Stimulated activated CD8-positive, alpha-beta memory T cell treated with anti-CD3 and anti-CD28 coated beads, Interleukin-4, amount 100 ng/mL, for 1 hour (primary cell): ENCODE data around the gene CYB5R2.

ENCODE experiments used
- DNase-seq, 2 donors: peaks; one replicate each; pipeline ENCODE4 v3.0.0-alpha.2; 2020; ENCODE audit warnings: low read depth in 2 of 2, low spot score in 1 of 2

CYB5R2 gene

DNA sequence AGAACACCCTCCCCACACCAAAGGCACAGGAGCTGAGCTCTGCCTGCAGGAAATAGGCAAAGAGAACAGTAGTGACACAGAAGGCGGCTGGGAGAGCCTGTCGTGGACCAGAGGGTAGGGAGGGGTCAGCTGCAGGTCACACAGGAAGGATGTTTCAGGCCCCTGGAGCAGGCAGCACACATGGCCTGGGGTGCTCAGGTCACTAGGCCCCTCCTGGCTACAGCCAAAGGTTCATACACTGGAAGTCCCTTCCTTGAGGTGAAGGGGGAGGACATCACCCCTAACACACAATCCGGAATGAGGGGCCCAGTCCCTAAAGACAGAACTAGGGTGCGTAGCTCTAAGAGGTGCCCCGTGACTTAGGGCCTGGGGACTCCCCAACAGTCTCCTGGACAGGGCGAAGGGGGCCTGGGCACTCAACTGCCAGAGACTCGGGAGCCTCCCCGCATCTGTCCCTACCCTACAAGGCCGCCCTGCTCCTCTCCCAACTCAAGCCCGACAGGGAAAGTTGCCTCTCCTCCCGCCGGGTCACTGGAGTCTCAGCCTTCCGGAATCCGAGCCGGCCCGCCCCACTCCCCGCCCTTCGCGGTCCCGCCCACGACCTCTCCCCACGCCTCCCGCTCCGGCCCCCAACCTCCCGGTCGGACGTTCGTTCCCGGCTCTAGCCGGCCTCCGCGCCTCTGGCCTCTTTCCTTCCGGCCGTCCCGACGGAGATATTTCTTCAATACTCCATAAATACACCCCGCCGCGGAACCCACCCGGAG, at the start of gene CYB5R2:
TSS of gene CYB5R2 (minus strand) at position 541 of the 764 bp plus-strand sequence. CDS start 675 bp downstream, outside the sequence.
- DNase-seq: no peak

DNA sequence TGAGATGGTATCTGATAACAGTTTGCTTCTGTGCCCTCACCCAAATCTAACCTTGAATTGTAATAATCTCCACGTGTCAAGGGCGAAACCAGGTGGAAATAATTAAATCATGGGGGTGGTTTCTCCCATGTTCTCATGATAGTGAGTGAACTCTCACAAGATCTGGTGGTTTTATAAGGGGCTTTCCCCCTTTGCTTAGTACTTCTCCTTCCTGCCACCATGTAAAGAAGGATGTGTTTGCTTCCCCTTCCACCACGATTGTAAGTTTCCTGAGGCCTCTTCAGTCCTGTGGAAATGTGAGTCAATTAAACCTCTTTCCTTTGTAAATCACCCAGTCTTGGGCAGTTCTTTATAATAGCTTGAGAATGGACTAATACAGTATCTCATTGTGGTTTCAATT, 41.5 kb upstream of the CYB5R2 start:
- no peak for DNase-seq

DNA sequence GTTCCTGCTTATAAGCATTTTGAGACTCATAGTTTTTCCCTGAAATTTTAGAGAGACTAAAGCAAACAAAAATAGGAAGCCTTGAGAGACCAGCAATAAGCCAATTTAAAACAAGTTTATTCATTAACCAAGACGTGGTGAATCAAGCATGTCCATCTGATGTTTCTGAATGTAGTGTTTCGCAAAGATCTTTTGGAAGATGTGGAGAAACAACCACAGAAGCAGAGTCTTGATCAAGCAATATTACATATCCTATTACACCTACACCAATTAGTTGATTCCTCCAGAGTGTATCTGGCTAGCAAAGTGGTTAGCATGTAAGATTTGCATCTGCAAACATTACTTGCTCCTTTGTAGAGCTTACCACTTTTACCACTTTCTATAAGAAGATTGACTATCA, 33.1 kb upstream of the CYB5R2 start, which contains the start of gene OVCH2:
TSS of gene OVCH2 (minus strand) at position 101 of the 400 bp plus-strand sequence. CDS start at position 18, 83 bp downstream.
- DNase-seq: no peak

DNA sequence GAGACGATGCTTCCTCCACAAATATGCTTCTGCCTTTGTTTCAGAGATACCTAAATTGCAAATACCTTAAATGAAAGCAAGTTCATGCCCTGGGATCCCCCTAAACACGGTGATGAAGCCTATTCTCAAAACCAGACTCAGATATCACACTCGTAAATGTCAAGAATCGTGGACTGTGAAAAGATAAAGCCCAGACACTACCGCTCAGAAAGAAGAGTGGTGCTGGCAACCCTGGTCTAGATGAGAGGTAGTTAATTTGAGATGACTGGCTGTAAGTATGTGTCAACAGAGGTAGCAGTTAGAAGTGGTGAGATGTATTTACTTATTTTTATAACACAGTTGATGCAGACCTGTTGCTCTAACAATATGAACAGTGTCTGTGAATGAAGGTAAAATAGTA, 30.4 kb upstream of the CYB5R2 start:
- DNase-seq: no peak

DNA sequence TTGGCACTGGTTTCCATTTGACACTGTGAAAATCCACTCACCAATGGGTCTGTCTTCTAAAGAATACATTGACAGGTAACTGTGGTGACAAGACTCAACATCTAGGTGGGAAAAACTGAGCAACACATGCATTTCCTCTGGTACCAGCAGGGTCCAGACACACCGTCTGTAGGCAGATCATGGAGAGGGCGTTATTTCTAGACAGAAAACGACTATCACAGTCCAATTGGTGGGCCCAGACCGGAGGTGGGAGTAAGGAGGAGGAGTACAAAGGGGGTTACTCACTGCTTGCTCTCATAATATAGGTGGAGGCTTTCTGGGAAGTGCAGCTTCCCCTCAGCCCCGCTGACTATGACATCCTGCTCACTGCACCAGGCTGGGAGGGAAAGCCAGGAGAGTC, 23.1 kb upstream of the CYB5R2 start:
- no peak for DNase-seq

DNA sequence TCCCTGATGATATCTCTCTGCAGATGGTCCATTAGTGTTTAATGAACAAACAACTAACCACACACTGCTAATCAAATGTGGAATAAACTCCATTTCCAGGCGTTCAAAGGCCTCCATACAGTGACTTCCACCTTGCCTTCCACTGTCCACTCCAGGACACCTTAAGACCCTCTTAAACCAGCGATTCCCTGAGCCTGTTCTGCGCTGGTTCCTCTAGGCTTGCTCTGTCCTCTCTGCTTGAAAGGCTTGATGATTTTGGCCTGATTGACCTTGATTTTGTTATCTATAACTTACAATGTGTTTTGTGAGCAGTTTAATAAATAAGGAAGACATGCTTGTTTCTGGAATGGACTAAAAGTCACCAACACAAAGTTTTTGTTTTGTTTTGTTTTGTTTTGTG, 20.9 kb upstream of the CYB5R2 start:
- DNase-seq: no peak

DNA sequence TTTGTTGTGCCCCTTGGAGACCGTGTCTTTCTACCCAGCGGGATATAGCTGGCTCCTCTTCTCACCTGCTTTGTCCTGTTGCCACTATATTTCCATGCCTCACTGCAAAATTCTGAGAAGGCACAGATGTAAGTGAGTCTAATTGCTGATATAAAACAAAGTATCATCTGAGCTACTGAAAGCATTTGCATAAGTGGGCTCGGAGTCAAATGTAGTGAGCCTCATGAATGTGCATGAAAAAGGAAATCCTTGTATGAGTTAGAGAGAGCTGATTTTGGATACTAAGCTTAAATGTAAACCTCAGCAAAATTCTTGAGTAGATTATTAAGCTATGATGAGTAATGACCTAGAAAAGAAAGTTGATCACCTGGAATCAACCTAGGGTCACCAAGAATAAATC, 19.1 kb upstream of the CYB5R2 start:
- DNase-seq: no peak

DNA sequence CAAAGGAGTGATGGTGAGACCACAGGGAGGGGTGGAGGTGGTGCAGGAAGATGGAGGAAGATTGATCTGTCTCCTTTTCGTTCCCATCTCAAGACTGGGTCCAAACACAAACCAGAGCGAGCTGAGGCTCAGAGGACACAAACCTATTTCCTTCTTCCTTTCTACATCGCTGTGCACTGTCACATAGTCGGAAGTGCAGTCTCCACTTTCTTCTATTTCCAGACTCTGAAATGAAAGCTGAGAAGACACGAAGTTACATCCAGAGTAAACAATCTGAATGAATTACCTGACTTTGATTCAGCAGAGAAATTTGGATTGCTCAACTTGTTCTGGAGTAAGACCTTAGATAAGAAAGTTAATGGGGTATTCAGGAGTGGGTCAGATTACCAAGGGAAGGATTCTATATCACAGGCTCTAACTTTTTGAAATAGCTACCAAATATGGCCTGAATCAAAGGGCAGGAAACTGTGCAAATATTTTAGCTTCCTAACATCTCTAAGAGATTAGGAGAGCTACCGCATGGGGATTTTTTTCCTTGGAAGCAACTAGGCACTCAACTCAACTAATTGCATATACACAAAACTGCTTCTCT, 18.6 kb upstream of the CYB5R2 start:
- DNase-seq: no peak

DNA sequence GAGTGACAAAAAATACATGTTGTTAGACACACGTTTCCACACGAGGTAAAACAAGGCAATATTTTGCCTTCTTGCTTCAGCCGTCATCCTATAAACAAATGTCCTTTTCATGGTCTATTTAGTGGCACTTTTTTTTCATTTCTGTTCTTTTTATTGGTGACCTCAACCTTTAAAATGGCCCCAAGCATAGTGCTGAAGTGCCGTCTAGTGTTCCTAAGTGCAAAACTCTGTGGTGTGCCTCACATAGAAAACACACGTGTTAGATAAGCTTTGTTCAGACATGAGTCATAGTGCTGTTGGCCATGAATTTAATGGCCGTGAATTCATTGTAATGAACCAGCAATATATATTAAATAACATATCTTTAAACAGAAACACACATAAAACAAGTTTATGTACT, 17.3 kb upstream of the CYB5R2 start:
- no peak for DNase-seq

DNA sequence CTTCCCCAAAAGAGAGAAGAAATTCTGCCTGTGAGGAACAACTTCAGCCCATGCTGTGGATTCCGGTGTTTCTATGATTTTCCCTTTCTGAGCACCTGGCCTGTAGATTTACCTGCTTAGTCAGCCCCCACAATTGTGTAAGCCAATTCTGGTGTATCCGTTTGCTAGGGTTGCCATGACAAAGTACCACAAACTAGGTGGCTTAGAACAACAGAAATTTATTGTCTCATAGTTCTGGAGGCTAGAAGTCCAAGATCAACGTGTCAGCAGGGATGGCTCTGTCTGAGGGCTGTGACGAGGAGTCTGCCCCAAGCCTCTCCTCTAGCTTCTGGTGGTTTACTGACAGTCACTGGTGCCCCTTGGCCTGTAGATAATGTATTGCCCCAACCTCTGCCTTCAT, 15.9 kb upstream of the CYB5R2 start:
- DNase-seq: no peak

DNA sequence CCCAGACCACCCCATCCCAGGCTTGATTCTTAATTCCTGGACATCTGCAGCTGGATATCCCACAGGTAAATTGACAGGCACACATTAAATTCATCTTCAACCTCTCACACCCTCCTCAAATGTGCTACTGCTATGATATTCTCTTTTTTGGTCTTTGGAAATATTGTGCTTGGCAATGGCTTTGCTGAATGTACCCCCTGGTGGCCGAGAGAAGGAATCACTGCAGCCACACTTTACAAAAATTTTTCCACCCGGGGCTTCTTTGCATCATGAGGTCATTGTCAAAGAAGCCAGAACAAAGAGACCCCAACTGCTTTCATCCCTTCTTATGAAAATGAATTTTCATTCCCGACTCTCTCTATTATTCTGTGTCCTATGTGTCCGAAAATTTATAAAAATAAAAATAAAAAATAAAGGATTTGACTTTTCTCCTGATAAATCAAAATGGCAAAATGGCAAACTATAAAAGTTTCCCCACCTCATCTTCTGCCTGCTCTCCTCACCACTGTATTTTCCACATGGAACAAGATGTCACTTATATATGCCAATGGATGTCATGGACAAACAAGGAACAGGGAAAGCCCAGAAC, 15.0 kb upstream of the CYB5R2 start:
- DNase-seq: no peak

DNA sequence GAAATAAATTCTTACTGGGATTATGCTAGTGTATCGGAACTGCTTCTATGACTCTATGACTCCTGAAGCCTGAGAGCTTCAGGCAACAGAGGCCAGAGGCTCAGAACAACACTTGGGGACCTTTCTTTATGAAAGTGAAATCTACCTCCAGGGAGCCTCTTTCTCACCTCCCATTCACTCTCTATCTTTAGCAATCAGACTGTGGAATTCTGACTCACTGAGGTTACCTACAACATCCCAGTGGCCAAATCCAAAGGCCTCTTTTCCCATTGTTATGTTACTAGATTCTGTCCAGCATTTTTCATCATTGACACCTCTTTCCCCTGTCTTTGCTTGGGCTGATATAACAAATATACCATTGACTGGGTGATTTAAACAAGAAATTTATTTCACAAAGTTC, 14.1 kb upstream of the CYB5R2 start:
- no peak for DNase-seq

DNA sequence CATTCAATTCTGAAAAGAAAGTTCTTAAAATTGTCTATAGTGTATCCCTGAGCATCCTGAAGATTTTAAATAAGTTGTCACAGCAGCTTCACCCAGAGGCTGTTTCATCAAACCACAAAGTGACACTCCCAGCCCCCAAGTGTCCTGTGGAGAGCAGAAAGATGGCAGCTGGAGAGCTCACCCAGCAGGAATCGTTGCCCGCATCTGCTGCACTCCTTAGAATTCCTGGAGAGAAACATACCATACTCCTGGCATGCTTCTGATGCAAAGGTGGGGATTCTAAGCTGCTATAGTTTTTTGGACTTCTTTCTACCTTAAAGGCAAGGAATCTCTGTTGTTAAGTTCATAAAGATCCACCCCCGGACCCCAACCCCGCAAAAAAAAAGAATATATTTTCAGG, 13.5 kb upstream of the CYB5R2 start:
- no peak for DNase-seq

DNA sequence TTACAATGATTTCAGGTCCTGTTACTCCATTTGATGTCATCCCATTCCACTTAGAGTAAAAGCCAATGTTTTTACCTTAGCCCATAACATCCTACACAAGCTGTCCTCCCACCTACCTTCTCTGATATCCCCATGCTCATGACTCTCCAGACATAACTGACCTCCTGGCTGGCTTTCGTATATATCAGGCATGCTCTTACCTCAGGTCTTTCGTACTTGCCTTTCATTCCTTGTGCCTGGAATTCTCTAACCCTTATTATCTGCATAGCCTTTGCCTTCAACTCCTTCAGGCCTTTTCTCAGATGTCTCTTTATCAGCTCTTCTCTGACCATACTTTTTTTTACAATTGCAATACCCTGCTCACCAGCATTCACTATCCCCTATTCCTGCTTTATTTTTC, 10.3 kb upstream of the CYB5R2 start:
- no peak for DNase-seq

DNA sequence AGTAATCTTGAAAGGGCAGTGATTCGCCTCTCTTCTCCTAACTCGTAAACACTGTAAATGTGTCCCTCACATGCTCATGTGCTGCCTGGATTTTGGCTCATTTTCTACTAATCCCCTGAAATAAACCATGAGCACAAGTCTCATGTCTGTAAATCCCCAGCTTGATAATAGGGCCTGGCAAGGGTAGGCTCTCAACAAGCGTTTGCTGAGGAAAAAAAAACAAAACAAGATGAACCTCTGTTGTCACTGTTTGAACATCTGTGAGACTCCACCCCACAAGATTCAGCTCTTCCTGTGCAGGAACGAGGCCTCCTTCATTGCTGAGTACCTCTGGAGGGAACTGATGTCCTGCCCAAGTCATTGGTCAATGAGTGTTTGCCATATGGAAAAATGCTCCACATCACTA, 4.5 kb upstream of the CYB5R2 start:
- no peak for DNase-seq

DNA sequence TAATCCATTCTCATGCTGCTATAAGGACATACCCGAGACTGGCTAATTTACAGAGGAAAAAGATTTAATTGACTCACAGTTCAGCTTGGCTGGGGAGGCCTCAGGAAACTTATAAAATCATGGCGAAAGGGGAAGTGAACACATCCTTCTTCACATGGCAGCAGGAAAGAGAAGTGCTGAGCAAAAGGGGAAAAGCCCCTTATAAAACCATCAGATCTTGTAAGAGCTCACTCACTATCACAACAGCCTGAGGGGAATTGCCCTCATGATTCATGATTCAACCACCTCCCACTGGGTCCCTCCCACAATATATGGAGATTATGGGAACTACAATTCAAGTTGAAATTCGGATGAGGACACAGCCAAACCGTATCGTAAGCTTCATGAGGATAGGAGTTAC, 3.8 kb upstream of the CYB5R2 start:
- DNase-seq: no peak

DNA sequence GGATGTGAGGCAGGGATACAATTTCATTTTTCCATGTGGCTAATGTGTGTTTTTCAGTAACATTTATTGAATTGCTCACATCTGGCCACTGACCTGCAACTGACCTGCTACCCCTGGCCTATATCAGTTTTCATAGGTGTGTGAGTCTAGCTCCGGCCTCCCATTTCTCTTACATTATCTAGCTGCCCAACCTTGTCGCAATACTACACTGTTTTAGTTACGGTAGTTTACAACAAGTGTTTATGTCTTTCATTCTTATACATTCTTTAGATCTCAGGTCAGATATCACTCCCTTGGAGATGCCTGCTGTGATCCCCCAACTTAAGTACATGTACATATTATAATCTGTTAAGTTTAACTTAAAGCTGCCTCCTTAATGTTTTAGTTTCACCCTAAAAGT, 2.3 kb upstream of the CYB5R2 start:
- DNase-seq: no peak

DNA sequence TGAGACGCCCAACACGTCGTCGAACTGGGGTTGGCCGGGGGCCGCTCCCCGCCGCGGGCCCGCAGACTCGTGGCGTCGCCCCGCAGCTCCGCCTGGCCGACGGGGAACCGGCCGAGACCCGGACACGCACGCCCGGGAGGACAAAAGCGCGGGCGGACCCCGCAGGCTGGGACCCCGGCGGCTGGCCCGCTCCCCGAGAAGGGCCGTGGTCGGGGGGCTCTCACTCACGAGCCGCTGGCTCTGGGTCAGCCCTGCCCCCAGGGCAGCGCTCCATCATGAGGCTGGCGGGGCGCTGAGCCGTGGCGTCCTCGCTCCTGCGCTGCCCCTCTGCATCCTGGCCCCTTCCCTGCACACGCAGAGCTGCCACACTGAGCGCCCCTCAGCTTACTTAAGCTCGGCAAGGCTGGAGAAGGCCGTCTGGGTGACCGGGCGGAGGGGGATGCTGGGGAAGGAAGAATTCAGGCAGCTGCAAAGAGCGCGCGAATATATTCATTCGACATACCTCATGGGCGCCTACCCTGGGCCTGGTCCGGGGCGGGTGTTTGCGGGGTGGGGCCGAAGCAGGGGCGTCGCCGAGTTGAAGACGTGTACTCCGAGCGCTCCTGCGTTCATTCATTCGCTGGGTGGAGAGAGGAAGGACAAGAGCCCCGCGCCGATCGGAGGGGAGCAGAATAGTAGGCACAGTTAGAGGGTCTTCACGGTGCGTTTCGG, 579 bp upstream of the CYB5R2 start:
- no peak for DNase-seq

DNA sequence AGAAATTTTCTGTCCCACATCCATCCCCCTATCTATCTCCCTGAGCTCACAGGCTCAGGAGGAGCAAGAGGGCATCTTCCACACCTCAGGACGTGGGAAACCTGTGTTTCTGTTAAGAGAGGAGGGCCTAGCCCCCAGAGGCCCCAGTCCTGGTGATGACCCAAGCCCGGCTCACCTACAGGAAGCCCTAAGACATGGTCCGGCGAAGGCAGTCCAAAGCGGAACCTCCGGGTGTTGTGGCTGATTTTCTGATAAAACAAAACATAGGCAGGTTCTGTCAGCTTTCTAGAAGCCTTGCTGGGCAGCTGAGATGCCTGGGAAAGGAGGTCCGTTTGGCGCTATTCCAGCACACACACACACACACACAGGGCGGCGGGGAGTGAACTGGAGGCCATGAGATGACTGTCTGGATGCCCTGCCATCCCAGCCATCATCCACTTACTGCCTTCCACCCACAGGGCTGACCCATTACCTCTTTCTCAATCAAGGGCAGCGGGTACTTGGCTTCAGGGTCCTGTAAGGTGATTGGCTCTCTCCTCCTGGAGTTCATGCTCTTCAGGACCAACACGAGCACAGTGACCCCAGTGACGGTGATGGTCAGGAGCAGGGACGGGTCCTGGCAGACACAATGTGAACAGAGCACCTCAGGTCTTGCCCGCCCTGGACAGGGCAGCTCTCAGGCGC, 882 bp downstream of the CYB5R2 start:
- DNase-seq: no peak

DNA sequence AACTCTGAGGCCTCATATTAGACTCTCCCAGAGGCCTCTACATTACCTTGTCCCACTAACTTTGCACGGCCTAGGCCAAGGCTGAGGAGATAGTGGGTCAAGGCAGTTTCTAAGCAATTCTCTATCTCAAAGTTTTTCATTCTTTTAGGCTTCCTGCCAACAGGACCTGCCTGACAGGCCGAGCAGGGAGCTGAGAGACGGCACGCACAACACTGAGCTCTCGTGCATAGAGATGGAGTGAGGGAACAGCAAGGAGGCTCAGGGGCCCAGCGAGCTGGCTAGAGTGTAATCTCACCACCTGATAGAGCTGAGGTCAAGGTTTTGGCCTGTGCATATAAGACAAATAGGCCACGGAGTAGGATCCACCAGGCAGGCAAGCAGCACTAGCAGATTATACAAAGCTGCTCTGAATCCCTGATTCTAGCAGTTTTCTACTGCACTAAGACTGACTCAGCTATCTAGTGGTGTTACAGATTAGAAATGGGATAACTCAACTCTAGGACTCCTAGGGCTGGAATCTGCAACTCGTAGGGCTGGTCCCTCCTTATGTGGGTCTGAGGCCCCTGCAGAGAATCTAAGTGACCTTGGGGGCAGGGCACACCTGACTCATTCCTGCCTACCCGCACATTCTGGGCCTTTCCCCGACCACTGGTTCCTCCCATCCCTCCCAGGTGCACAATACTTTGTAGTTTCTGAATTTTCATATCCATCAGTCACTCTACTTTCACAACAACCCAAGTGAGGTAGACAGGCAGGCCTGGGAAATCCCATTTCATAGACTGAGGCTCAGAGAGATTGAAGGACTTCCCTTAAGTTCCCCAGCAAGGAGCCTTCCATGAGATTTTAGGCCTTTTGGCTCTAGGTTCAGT, 1.7 kb downstream of the CYB5R2 start:
- DNase-seq: no peak
